Body of pancreas (tissue), 4 donors: Measurements from ENCODE around the gene MAFB. TPM values are rescaled to one million over a fixed set of nuclear protein-coding genes. Genes with fewer than 3 reads are reported as not detected.

Experiments
- ATAC-seq: fragments of 150-250 bp; one replicate; pipeline ENCODE4 v1.9.1; 2016
- DNase-seq, 4 donors: peaks; one replicate each; pipeline ENCODE4 v3.0.0-alpha.2; 2019
- H3K27ac ChIP-seq, 4 donors: fragments of 200-600 bp; sonication (generic); 1 replicate in 3 of 4; 2 replicates in 1 of 4; pipeline versions ENCODE4 v1.5.1 to v1.6.1; 2016 to 2019; ENCODE audit warnings: mild to moderate bottlenecking in 1 of 4, mixed read lengths in 1 of 4, moderate library complexity in 1 of 4
- H3K27me3 ChIP-seq, 2 donors: fragments of 200-600 bp; sonication (generic); one replicate each; pipeline ENCODE4 v1.6.0; 2016; ENCODE audit warnings: mild to moderate bottlenecking in 1 of 2
- H3K36me3 ChIP-seq, 2 donors: fragments of 200-600 bp; sonication (generic); replicated peaks in 1 of 2; 2 replicates each; pipeline ENCODE4 v1.5.1; 2016; ENCODE audit warnings: low read depth in 2 of 2; ENCODE audit not compliant: insufficient read depth in 1 of 2
- H3K4me1 ChIP-seq: fragments of 200-600 bp; sonication (generic); one replicate; pipeline ENCODE4 v1.6.0; 2016
- H3K4me3 ChIP-seq, 2 donors: fragments of 200-600 bp; sonication (generic); 1 replicate in 1 of 2; 2 replicates in 1 of 2; pipeline ENCODE4 v1.5.1; 2016 to 2019
- H3K9me3 ChIP-seq, 3 donors: fragments of 200-600 bp; sonication (generic); 1 replicate in 2 of 3; 2 replicates in 1 of 3; pipeline ENCODE4 v1.5.1; 2016
- POLR2A ChIP-seq, 3 donors: fragments of 450-650 bp; IDR thresholded peaks; one replicate each; pipeline ENCODE4 v1.6.1; 2016; ENCODE audit warnings: antibody characterized with exemption in 3 of 3, mild to moderate bottlenecking in 2 of 3
- WGBS, 2 donors: methylation state at CpG; one replicate each; pipeline ENCODE4 v1.1.5; 2017; 5-methylcytosine and 5-hydroxymethylcytosine counted together
- intact Hi-C: fragments of 100-400 bp; cut with DNase I; formaldehyde crosslinking; loops from one replicate; pipeline ENCODE4 v1.15.1; 2023
- total RNA-seq, 2 donors: library from RNA; depleted of rRNA; stranded (reverse); fragments of >200 nt; gene quantifications; one replicate each; pipeline ENCODE4 v1.1.0, GENCODE V29; 2016
- TF ChIP-seq, protein P1 (sequence below), 7 experiments: fragments of 450-650 bp in 4 of 7; fragments of 200-600 bp in 3 of 7; sonication (generic) in 3 of 7; IDR thresholded peaks; one replicate each; pipeline ENCODE4 v1.5.1; 2016 to 2019; ENCODE audit warnings: antibody characterized with exemption in 7 of 7

MAFB gene
- total RNA-seq, 2 donors from 2014 or later = 21.1 to 22.1 TPM

DNA sequence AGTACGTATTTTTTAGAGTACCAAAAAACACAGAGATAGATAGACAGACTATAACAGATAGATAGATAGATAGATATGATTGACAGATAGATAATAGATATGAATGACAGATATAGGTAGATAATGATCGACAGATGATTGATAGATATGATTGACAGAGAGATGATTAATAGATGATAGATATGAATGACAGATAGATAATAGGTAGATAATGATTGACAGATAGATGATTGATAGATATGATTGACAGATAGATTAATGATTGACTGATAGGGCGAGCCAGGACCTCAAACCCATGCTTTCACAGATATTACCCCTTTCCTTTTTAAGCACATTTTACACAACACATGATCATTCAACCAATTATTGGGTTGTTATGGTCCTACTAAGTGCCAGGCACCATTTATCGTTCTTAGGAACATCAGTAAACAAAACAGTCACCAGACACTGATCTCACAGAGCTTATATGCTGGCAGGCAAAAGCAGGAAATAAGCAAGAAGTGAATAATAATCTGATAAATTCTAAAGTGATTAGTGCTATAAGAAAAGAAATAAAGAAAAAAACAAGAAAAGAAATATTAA is 11.6 kb downstream of the MAFB start:
- DNase-seq = no peak
- Histone ChIP-seq H3K36me3 (no peaks in the 10 kb centered on the region), H3K27ac (no peak overlapping the region), H3K4me1 (peaks cover 44% of the 10 kb centered on the region), H3K9me3 (no peaks in the 10 kb centered on the region), H3K27me3 (no peaks in the 10 kb centered on the region), H3K4me3 (no peak overlapping the region)
- TF ChIP-seq, protein P1, sequence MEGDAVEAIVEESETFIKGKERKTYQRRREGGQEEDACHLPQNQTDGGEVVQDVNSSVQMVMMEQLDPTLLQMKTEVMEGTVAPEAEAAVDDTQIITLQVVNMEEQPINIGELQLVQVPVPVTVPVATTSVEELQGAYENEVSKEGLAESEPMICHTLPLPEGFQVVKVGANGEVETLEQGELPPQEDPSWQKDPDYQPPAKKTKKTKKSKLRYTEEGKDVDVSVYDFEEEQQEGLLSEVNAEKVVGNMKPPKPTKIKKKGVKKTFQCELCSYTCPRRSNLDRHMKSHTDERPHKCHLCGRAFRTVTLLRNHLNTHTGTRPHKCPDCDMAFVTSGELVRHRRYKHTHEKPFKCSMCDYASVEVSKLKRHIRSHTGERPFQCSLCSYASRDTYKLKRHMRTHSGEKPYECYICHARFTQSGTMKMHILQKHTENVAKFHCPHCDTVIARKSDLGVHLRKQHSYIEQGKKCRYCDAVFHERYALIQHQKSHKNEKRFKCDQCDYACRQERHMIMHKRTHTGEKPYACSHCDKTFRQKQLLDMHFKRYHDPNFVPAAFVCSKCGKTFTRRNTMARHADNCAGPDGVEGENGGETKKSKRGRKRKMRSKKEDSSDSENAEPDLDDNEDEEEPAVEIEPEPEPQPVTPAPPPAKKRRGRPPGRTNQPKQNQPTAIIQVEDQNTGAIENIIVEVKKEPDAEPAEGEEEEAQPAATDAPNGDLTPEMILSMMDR (IDR thresholded peaks at IDR 0.05) = no peak
- intact Hi-C loops = no loop called here
- no peak for ATAC-seq
- 53 to 56% methylated on average over 4 of the region's 4 CpGs for WGBS, 2 donors

DNA sequence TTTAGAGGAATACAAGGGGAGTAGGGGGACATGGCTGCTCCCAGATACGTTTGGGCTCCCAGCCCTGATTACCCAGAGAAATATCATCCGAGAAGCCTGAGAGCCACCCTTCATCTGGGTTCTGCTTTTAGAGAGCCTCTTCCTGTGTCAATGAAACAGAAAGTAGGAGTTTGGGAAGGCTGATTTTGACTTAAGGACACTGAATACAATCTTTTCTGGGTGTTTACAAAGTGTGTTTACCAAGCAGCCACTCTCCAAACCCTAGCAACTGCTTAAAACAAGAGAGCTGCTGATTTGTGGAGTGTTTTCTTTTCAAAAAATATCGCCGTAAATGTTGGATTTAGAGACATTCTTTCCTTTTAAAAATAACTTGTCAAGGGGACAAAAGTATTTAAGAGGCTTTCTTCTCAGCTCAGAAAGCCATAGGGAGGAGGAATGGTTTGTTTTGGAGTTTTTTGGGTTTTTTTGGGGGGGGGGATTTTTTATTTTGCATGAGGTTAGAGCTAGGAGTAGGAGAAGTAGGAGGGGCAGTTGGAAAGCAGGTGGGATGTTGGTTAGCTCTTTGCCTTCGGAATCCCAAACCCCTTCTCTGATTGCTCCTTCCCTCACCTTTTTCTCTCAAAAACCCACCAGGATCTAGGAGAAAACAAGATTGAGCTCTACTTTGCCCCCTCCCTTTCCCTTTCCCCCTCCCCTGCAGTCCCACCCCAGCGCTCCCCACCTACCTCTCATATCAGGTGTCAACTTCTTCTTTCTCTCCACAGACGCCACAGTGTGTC is 12.4 kb downstream of the MAFB start:
- Histone ChIP-seq H3K4me1 (peaks cover 37% of the 10 kb centered on the region), H3K27me3 (no peaks in the 10 kb centered on the region), H3K27ac (no peak overlapping the region), H3K36me3 (no peaks in the 10 kb centered on the region), H3K9me3 (no peaks in the 10 kb centered on the region), H3K4me3 (no peak overlapping the region)
- ATAC-seq (no peak), DNase-seq (no peak)
- TF ChIP-seq, protein P1 (IDR thresholded peaks at IDR 0.05) = no peak
- no peak for TF ChIP-seq POLR2A (IDR thresholded peaks at IDR 0.05)
- intact Hi-C loops = no loop called here
- 28 to 36% methylated on average over 7 of the region's 7 CpGs for WGBS, 2 donors

- Histone ChIP-seq H3K9me3 (no peaks in the 10 kb centered on the region), H3K4me3 (no peak overlapping the region), H3K4me1 (peaks cover 37% of the 10 kb centered on the region), H3K27me3 (no peaks in the 10 kb centered on the region), H3K36me3 (no peaks in the 10 kb centered on the region), H3K27ac (peak overlapping the region in 2 of 4 donors; percentile 11 to 21)
- intact Hi-C loops = no loop called here
- 31 to 38% methylated on average over 5 of the region's 5 CpGs for WGBS, 2 donors
- TF ChIP-seq, protein P1 (IDR thresholded peaks at IDR 0.05) = no peak
- no peak for TF ChIP-seq POLR2A (IDR thresholded peaks at IDR 0.05)
- DNase-seq = peak in 1 of 4 donors; percentile 20
- ATAC-seq = no peak
Observed at GRCh38 chr20:40675599-40676221, 13.3 kb downstream of the MAFB start.

DNA sequence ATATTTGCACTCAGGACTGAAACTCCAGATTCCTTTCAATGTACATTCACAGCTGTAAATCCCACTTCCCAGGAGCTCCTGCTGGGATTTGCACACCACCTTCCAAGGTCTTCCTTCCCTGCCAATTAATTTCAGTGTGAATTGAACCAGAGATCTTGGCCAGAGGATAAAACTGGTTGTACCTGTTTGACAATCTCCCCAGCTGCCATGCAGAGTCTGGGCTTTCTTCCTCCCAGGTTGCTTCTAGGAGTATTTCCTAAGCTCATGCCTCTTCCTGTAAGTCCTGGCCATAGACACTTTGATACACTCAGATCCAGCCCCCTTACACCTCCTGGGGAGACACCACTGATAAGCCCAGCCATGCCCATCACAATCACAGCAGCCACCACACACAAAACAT is 15.6 kb downstream of the MAFB start:
- ATAC-seq (peak; percentile 93), DNase-seq (peak; percentile 63 to 80 (median 70))
- Histone ChIP-seq H3K4me1 (peaks cover 37% of the 10 kb centered on the region), H3K4me3 (no peak overlapping the region), H3K27ac (peak overlapping the region in 3 of 4 donors; percentile 25 to 55 (median 27)), H3K36me3 (no peaks in the 10 kb centered on the region), H3K9me3 (no peaks in the 10 kb centered on the region), H3K27me3 (no peaks in the 10 kb centered on the region)
- no peak for TF ChIP-seq POLR2A (IDR thresholded peaks at IDR 0.05)
- TF ChIP-seq, protein P1 (IDR thresholded peaks at IDR 0.05) = no peak
- intact Hi-C loops = no loop called here
